ENCODE data around the gene ELMO1.

DNA sequence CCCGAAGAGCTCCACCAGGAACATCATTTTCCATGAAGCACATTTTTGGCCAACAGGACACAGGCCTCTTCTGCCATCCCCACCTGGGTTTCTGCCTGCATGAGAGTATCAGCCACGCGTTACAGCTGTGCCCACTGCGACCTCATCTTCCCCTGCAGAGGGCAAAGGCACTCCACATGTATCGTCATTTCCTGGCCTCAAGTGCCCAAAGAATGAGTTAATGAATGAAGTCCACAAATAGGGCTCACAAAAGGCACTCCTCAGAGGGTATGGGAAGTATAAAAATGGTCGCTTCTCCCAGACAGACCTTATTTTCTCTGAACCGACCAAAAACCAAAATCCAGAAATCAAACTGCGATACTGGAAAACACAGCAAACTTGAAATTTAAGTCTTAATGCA, 18.5 kb downstream of the ELMO1 start:
- TF ChIP-seq EZH2 (IDR thresholded peaks at IDR 0.05; ENCODE audit: borderline replicate concordance, low read depth, low read length, poor library complexity, severe bottlenecking) (no peak), CTCF (conservative IDR thresholded peaks at IDR 0.05; ENCODE audit: low read depth, low read length) (no peak)

Data from A673 (cell line).